WTC11 (cell line): ENCODE results near the gene C1orf35. TPM values are rescaled to one million over a fixed set of nuclear protein-coding genes. Genes with fewer than 3 reads are reported as not detected.

Experiments
- ATAC-seq: fragments of 200-7000 bp; cut with Tn5 transposase; 2 replicates; pipeline ENCODE4 v1.10.0; 2021; ENCODE audit warnings: mild to moderate bottlenecking, moderate library complexity
- CTCF ChIA-PET: fragments of 300-600 bp; sonication (Branson Sonifier 250); formaldehyde crosslinking; loops from one replicate; lab custom pipeline; 2021; ENCODE audit warnings: antibody characterized with exemption; lab: Charles Lee
- POLR2A ChIA-PET: fragments of 350-600 bp; sonication (Branson Sonifier 250); formaldehyde crosslinking; loops from one replicate; lab custom pipeline; 2021; ENCODE audit warnings: antibody characterized with exemption; lab: Charles Lee
- DNase-seq: peaks from one replicate; pipeline ENCODE4 v3.0.0; 2021; ENCODE audit warnings: low spot score
- H3K27ac Mint-ChIP-seq: 2 replicates; pipeline ENCODE4 v1.8.0; 2021; ENCODE audit warnings: mixed read lengths
- H3K27me3 Mint-ChIP-seq: 2 replicates; pipeline ENCODE4 v1.8.0; 2021; ENCODE audit warnings: low read depth, mild to moderate bottlenecking, moderate library complexity, mixed read lengths
- H3K36me3 Mint-ChIP-seq: 2 replicates; pipeline ENCODE4 v1.8.0; 2021; ENCODE audit warnings: mixed read lengths
- H3K4me1 Mint-ChIP-seq: 2 replicates; pipeline ENCODE4 v1.8.0; 2022; ENCODE audit warnings: mixed read lengths
- H3K4me3 Mint-ChIP-seq: 2 replicates; pipeline ENCODE4 v1.8.0; 2021; ENCODE audit warnings: mild to moderate bottlenecking, moderate library complexity, mixed read lengths
- H3K9me3 Mint-ChIP-seq: 2 replicates; pipeline ENCODE4 v1.8.0; 2021; ENCODE audit warnings: mixed read lengths
- ATF1 ChIP-seq: sonication (generic); formaldehyde crosslinking; IDR thresholded peaks from 2 replicates; pipeline ENCODE4 v1.8.1; 2023; ENCODE audit warnings: mild to moderate bottlenecking, moderate library complexity, missing genetic modification reagents
- ETV6 ChIP-seq: sonication (generic); formaldehyde crosslinking; IDR thresholded peaks from 2 replicates; pipeline ENCODE4 v1.8.1; 2022; ENCODE audit warnings: mild to moderate bottlenecking, missing genetic modification reagents
- GABPB1 ChIP-seq: sonication (generic); formaldehyde crosslinking; IDR thresholded peaks from 2 replicates; pipeline ENCODE4 v1.8.1; 2023; ENCODE audit warnings: mild to moderate bottlenecking, missing genetic modification reagents
- GTF2I ChIP-seq: fragments of 250-450 bp; sonication (Bioruptor Pico); conservative IDR thresholded peaks from 2 replicates; pipeline ENCODE4 v1.4.0; 2021; ENCODE audit warnings: mild to moderate bottlenecking
- MYBL2 ChIP-seq: sonication (generic); formaldehyde crosslinking; IDR thresholded peaks from 2 replicates; pipeline ENCODE4 v1.8.1; 2023; ENCODE audit warnings: mild to moderate bottlenecking, moderate library complexity, missing genetic modification reagents
- NFATC4 ChIP-seq: fragments of 250-450 bp; sonication (Bioruptor Pico); IDR thresholded peaks from 2 replicates; pipeline ENCODE4 v1.9.0; 2021; ENCODE audit warnings: mild to moderate bottlenecking
- SMAD3 ChIP-seq: sonication (generic); formaldehyde crosslinking; IDR thresholded peaks from 2 replicates; pipeline ENCODE4 v1.8.0; 2022; ENCODE audit warnings: missing genetic modification reagents, mild to moderate bottlenecking, borderline replicate concordance
- SMAD4 ChIP-seq: sonication (generic); formaldehyde crosslinking; IDR thresholded peaks from 2 replicates; pipeline ENCODE4 v1.8.0; 2022; ENCODE audit warnings: mild to moderate bottlenecking, missing genetic modification reagents
- SP1 ChIP-seq: sonication (generic); formaldehyde crosslinking; conservative IDR thresholded peaks from 2 replicates; pipeline ENCODE4 v1.8.1; 2022; ENCODE audit warnings: missing genetic modification reagents
- ZNF263 ChIP-seq: sonication (generic); formaldehyde crosslinking; IDR thresholded peaks from 2 replicates; pipeline ENCODE4 v1.8.1; 2022; ENCODE audit warnings: low read depth, mild to moderate bottlenecking, moderate library complexity, missing genetic modification reagents
- ZNF416 ChIP-seq: fragments of 250-450 bp; sonication (Bioruptor Pico); IDR thresholded peaks from 2 replicates; pipeline ENCODE4 v1.9.0; 2021; ENCODE audit warnings: mild to moderate bottlenecking, inconsistent platforms
- total RNA-seq: library from RNA; stranded (reverse); gene quantifications from 3 replicates; pipeline ENCODE4 v1.2.3, GENCODE V29; 2021
- TF ChIP-seq, protein P1 (sequence below): fragments of 250-450 bp; sonication (Bioruptor Pico); IDR thresholded peaks from 2 replicates; pipeline ENCODE4 v1.9.0; 2021; ENCODE audit warnings: mild to moderate bottlenecking
- TF ChIP-seq, protein P2 (sequence below): fragments of 200-600 bp; IDR thresholded peaks from 2 replicates; pipeline ENCODE4 v1.8.0; 2022; ENCODE audit warnings: antibody characterized with exemption
- TF ChIP-seq, protein P3 (sequence below): sonication (generic); formaldehyde crosslinking; IDR thresholded peaks from 2 replicates; pipeline ENCODE4 v1.8.0; 2023; ENCODE audit warnings: missing genetic modification reagents
- TF ChIP-seq, protein P4 (sequence below): sonication (generic); formaldehyde crosslinking; IDR thresholded peaks from 2 replicates; pipeline ENCODE4 v1.8.0; 2022; ENCODE audit warnings: mild to moderate bottlenecking, missing genetic modification reagents
- TF ChIP-seq, protein P5 (sequence below): fragments of 250-450 bp; sonication (Bioruptor Pico); IDR thresholded peaks from 2 replicates; pipeline ENCODE4 v1.9.0; 2021; ENCODE audit warnings: mild to moderate bottlenecking, borderline replicate concordance
- TF ChIP-seq, protein P6 (sequence below): sonication (generic); formaldehyde crosslinking; conservative IDR thresholded peaks from 2 replicates; pipeline ENCODE4 v1.8.1; 2022; ENCODE audit warnings: mild to moderate bottlenecking, missing genetic modification reagents
- TF ChIP-seq, protein P7 (sequence below): sonication (generic); formaldehyde crosslinking; IDR thresholded peaks from 2 replicates; pipeline ENCODE4 v1.8.1; 2023; ENCODE audit warnings: mild to moderate bottlenecking, missing genetic modification reagents

Gene C1orf35
- total RNA-seq, 1 experiment from 2014 or later: 33.8 TPM

DNA sequence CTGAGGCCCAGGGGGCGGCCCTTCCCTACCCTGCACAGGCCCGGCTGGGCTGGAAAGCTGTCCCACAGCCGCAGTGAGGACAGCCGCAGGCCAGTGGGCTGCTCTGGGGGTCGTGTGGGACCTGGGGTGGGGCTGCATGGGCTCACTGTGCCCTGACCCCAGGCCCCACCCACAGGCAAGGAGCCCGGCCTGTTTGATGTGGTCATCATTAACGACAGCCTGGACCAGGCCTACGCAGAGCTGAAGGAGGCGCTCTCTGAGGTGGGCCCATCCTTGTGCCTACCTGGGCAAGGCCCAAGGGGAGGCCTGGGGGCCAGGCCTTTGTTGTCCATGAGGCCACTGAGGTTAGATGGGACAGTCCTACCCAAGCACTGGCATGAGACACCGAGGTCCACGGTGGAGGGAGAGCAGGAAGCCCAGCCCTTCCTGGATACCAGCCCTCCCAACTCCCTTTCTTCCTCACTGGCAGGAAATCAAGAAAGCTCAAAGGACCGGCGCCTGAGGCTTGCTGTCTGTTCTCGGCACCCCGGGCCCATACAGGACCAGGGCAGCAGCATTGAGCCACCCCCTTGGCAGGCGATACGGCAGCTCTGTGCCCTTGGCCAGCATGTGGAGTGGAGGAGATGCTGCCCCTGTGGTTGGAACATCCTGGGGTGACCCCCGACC, 45.2 kb upstream of the C1orf35 start:
- Mint-ChIP-seq H3K27me3 (no peaks in the 10 kb centered on the region), H3K9me3 (no peaks in the 10 kb centered on the region), H3K27ac (no peak overlapping the region), H3K4me3 (no peak overlapping the region), H3K36me3 (no peaks in the 10 kb centered on the region), H3K4me1 (0 out of 2 replicates have a peak, but pooled peaks cover 2% of the 10 kb centered on the region)
- no peak for DNase-seq
- ChIA-PET POLR2A (no interaction called here), CTCF (interaction anchor here (1.1 to 2.4 kb wide), 2 partner anchors 8 to 17 kb away, joined by 3 to 11 read pairs; no protein-coding TSS in a partner anchor)
- TF ChIP-seq GTF2I: no peak
- no peak for TF ChIP-seq ETV6 (CRISPR knock-in tag)
- no peak for ATAC-seq

DNA sequence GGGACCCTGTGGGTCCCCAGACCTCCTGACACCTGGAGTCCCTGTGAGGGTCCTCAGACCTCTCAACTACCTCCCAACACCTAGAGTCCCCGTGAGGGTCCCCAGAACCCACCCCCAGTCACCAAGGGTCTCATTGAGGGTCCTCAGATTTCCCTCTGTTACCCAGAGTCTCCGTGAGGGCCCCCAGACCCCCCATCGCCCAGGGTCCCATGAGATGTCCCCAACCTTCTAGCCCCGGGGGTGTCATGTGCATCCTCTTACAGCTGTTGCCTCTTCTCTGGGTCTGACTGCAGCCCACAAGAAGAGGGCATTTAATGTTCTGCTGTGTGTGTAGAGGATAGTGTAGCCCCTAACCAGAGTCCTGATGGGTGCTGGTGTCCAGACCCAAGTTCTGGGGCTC, 44.6 kb upstream of the C1orf35 start:
- TF ChIP-seq SMAD4 (no peak), SP1 (no peak), ZNF416 (CRISPR knock-in tag) (no peak), ATF1 (no peak), GABPB1 (no peak), ZNF263 (CRISPR knock-in tag) (no peak), NFATC4 (CRISPR knock-in tag) (no peak)
- TF ChIP-seq, protein P1, sequence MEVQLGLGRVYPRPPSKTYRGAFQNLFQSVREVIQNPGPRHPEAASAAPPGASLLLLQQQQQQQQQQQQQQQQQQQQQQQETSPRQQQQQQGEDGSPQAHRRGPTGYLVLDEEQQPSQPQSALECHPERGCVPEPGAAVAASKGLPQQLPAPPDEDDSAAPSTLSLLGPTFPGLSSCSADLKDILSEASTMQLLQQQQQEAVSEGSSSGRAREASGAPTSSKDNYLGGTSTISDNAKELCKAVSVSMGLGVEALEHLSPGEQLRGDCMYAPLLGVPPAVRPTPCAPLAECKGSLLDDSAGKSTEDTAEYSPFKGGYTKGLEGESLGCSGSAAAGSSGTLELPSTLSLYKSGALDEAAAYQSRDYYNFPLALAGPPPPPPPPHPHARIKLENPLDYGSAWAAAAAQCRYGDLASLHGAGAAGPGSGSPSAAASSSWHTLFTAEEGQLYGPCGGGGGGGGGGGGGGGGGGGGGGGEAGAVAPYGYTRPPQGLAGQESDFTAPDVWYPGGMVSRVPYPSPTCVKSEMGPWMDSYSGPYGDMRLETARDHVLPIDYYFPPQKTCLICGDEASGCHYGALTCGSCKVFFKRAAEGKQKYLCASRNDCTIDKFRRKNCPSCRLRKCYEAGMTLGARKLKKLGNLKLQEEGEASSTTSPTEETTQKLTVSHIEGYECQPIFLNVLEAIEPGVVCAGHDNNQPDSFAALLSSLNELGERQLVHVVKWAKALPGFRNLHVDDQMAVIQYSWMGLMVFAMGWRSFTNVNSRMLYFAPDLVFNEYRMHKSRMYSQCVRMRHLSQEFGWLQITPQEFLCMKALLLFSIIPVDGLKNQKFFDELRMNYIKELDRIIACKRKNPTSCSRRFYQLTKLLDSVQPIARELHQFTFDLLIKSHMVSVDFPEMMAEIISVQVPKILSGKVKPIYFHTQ (CRISPR knock-in tag): no peak
- TF ChIP-seq, protein P2, sequence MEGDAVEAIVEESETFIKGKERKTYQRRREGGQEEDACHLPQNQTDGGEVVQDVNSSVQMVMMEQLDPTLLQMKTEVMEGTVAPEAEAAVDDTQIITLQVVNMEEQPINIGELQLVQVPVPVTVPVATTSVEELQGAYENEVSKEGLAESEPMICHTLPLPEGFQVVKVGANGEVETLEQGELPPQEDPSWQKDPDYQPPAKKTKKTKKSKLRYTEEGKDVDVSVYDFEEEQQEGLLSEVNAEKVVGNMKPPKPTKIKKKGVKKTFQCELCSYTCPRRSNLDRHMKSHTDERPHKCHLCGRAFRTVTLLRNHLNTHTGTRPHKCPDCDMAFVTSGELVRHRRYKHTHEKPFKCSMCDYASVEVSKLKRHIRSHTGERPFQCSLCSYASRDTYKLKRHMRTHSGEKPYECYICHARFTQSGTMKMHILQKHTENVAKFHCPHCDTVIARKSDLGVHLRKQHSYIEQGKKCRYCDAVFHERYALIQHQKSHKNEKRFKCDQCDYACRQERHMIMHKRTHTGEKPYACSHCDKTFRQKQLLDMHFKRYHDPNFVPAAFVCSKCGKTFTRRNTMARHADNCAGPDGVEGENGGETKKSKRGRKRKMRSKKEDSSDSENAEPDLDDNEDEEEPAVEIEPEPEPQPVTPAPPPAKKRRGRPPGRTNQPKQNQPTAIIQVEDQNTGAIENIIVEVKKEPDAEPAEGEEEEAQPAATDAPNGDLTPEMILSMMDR: no peak
- TF ChIP-seq, protein P3, sequence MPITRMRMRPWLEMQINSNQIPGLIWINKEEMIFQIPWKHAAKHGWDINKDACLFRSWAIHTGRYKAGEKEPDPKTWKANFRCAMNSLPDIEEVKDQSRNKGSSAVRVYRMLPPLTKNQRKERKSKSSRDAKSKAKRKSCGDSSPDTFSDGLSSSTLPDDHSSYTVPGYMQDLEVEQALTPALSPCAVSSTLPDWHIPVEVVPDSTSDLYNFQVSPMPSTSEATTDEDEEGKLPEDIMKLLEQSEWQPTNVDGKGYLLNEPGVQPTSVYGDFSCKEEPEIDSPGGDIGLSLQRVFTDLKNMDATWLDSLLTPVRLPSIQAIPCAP (CRISPR knock-in tag): no peak
- TF ChIP-seq, protein P4, sequence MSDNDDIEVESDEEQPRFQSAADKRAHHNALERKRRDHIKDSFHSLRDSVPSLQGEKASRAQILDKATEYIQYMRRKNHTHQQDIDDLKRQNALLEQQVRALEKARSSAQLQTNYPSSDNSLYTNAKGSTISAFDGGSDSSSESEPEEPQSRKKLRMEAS (CRISPR knock-in tag): no peak
- Mint-ChIP-seq H3K4me1 (0 out of 2 replicates have a peak, but pooled peaks cover 2% of the 10 kb centered on the region), H3K27ac (no peak overlapping the region), H3K27me3 (no peaks in the 10 kb centered on the region), H3K36me3 (no peaks in the 10 kb centered on the region), H3K9me3 (no peaks in the 10 kb centered on the region), H3K4me3 (no peak overlapping the region)
- ChIA-PET CTCF (interaction anchor here (2.4 kb wide), 1 partner anchor 17 kb away, joined by 11 read pairs; no protein-coding TSS in a partner anchor), POLR2A (no interaction called here)
- ATAC-seq: no peak
- DNase-seq: no peak

DNA sequence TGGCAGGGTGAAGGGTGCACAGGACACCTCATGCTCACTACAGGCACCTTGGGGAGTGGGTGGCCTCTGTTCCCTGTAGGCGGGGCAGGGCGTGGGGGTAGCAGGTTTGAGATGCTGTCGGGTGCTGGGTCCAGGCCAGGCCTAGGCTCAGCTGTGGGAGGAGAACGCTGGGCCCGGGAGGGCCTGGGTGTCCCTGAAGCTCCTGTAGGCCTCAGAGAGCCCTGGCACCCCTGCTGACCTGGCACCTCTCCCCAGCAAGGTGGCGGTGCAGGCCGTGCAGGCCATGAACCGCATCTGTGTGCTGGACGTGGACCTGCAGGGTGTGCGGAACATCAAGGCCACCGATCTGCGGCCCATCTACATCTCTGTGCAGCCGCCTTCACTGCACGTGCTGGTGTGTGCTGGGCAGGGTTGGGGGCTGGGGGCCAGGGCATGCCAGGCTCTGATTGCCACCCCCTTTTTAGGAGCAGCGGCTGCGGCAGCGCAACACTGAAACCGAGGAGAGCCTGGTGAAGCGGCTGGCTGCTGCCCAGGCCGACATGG, 44.1 kb upstream of the C1orf35 start:
- CTCF ChIA-PET: no interaction called here
- Mint-ChIP-seq H3K27me3 (no peaks in the 10 kb centered on the region), H3K4me3 (no peak overlapping the region), H3K27ac (no peak overlapping the region), H3K36me3 (no peaks in the 10 kb centered on the region), H3K4me1 (0 out of 2 replicates have a peak, but pooled peaks cover 2% of the 10 kb centered on the region), H3K9me3 (no peaks in the 10 kb centered on the region)
- ATAC-seq: no peak
- POLR2A ChIA-PET: no interaction called here
- no peak for DNase-seq
- TF ChIP-seq, protein P5, sequence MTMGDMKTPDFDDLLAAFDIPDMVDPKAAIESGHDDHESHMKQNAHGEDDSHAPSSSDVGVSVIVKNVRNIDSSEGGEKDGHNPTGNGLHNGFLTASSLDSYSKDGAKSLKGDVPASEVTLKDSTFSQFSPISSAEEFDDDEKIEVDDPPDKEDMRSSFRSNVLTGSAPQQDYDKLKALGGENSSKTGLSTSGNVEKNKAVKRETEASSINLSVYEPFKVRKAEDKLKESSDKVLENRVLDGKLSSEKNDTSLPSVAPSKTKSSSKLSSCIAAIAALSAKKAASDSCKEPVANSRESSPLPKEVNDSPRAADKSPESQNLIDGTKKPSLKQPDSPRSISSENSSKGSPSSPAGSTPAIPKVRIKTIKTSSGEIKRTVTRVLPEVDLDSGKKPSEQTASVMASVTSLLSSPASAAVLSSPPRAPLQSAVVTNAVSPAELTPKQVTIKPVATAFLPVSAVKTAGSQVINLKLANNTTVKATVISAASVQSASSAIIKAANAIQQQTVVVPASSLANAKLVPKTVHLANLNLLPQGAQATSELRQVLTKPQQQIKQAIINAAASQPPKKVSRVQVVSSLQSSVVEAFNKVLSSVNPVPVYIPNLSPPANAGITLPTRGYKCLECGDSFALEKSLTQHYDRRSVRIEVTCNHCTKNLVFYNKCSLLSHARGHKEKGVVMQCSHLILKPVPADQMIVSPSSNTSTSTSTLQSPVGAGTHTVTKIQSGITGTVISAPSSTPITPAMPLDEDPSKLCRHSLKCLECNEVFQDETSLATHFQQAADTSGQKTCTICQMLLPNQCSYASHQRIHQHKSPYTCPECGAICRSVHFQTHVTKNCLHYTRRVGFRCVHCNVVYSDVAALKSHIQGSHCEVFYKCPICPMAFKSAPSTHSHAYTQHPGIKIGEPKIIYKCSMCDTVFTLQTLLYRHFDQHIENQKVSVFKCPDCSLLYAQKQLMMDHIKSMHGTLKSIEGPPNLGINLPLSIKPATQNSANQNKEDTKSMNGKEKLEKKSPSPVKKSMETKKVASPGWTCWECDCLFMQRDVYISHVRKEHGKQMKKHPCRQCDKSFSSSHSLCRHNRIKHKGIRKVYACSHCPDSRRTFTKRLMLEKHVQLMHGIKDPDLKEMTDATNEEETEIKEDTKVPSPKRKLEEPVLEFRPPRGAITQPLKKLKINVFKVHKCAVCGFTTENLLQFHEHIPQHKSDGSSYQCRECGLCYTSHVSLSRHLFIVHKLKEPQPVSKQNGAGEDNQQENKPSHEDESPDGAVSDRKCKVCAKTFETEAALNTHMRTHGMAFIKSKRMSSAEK (CRISPR knock-in tag): no peak
- TF ChIP-seq SMAD3: no peak
- TF ChIP-seq SMAD4: no peak
- TF ChIP-seq MYBL2: no peak
- TF ChIP-seq, protein P6, sequence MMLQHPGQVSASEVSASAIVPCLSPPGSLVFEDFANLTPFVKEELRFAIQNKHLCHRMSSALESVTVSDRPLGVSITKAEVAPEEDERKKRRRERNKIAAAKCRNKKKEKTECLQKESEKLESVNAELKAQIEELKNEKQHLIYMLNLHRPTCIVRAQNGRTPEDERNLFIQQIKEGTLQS (CRISPR knock-in tag): no peak
- TF ChIP-seq, protein P7, sequence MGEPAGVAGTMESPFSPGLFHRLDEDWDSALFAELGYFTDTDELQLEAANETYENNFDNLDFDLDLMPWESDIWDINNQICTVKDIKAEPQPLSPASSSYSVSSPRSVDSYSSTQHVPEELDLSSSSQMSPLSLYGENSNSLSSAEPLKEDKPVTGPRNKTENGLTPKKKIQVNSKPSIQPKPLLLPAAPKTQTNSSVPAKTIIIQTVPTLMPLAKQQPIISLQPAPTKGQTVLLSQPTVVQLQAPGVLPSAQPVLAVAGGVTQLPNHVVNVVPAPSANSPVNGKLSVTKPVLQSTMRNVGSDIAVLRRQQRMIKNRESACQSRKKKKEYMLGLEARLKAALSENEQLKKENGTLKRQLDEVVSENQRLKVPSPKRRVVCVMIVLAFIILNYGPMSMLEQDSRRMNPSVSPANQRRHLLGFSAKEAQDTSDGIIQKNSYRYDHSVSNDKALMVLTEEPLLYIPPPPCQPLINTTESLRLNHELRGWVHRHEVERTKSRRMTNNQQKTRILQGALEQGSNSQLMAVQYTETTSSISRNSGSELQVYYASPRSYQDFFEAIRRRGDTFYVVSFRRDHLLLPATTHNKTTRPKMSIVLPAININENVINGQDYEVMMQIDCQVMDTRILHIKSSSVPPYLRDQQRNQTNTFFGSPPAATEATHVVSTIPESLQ (CRISPR knock-in tag): no peak
